T47D (cell line): ENCODE results near the gene TSPAN9.

Source experiments
- DNase-seq, 2 experiments: peaks; one replicate each; pipeline versions ENCODE4 v3.0.0 to v3.0.0-alpha.2; 2011 to 2012; ENCODE audit warnings: low read depth in 1 of 2, low spot score in 1 of 2
- JUND ChIP-seq: IDR thresholded peaks from 2 replicates; pipeline ENCODE4 v1.6.1; 2012; ENCODE audit warnings: low read depth
- in situ Hi-C: cut with HindIII; loops from 2 replicates; pipeline ENCODE4 v1.10.0; 2016; ENCODE audit warnings: low sequenced_read_pairs, low pct_unique_long_range_greater_than_20kb

TSPAN9 gene

DNA sequence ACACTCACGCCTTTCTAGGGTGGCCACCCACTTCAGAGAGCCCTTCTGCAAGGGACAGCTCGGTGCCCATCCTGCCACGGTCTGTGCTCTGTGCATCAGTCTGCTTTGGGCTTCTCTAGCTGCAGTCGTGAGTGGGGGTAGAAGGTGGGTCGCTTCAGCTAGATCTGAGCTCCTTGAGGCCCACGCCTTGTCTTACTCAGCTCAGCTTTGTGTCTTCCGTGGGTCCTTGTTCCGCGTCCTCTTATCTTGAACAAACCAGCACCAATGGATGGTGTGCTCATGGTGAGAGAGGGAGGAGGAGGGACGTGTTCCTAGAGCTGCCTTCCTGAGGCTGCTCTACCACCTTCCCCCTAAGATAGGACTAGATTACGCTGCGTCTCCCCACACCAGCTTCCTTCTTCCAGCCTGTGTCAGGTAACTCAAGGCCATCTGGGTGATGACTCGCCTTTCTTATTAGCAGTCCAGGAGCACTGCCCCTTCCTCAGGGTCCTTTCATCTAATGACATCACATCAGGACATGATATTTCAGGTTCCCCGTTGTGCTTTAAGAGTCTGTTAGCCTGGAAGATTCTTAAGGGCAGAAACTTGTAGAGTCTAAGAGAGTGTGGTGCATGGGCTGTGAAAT is 118.8 kb downstream of the TSPAN9 start:
- DNase-seq: no peak
- TF ChIP-seq JUND: no peak
- in situ Hi-C loops: no loop called here

DNA sequence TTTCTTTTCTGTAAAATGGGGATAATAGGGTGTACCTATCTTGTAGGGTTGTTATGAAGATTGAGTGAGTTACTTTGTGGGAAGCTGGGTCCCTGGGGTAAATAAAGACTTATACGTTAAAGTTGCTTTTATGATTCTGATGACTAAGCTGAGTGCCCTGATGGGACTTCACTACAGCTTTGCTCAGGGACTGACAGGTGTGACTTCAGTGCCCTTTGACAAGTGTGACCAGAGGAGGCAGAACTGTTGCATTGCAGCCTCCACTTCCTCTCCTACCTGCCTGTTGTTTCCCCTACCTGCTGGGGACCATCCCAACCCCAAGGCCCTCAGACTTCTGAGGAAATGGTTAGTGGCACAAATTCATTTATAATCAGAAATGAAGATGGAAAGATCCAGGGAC is 119.3 kb downstream of the TSPAN9 start:
- no peak for TF ChIP-seq JUND

DNA sequence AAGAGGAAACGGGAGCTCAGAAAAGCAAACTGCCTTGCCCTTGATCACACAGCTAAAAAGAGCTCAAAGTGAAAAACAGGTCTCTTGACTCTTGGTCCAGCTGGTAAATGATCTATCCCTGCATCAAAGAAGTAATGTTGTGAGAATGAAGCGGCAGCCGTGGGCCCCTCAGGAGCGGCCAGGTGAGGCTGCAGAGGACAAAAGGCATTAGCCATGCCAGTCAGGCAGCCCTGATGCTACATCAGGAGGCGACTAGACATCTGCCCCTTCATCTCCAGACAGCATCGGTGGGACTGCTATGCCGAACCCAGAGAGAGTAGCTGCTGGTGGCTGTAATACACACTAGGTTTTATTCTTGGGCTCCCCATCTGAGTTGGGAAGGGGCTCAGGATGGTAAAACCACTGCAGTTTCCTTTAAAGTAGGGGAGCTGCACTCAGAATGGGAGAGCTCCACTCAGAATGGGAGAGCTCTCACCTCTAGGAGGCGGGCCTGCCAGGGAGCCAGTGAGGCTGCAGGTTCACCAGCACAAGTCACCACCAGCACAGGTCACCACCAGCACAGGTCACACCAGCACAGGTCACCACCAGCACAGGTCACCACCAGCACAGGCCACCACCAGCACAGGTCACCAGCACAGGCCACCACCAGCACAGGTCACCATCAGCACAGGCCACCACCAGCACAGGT is 120.1 kb downstream of the TSPAN9 start:
- in situ Hi-C loops: no loop called here
- DNase-seq: no peak
- no peak for TF ChIP-seq JUND

More for the DNA sequence above, 119.3 kb downstream of the TSPAN9 start:
- DNase-seq: no peak
- in situ Hi-C loops: no loop called here

DNA sequence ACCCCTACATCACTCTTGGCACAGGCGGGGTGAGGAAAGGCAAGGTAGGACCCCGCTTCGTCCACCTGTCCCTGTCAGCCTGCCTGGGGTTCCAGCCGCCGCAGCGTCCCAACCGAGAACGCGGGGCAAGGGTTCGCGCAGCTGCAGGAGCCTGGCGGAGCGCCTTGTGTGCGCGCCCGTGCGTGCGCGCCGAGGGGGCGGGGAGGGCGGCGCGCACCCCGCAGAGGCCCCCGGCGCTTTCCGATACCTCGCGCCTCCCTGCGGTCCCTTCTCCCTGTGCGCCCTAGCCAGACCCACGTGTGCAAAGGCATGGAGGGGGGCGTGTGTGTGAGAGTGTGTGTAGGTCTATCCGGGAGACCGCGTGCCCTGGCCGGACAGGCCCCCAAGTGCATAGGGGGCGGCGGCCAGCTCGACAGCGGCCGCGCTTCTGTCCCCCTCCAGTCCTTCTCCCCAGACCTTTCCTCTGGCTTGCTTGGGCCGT is 122.4 kb downstream of the TSPAN9 start:
- DNase-seq: no peak
- TF ChIP-seq JUND: no peak
- in situ Hi-C loops: no loop called here

DNA sequence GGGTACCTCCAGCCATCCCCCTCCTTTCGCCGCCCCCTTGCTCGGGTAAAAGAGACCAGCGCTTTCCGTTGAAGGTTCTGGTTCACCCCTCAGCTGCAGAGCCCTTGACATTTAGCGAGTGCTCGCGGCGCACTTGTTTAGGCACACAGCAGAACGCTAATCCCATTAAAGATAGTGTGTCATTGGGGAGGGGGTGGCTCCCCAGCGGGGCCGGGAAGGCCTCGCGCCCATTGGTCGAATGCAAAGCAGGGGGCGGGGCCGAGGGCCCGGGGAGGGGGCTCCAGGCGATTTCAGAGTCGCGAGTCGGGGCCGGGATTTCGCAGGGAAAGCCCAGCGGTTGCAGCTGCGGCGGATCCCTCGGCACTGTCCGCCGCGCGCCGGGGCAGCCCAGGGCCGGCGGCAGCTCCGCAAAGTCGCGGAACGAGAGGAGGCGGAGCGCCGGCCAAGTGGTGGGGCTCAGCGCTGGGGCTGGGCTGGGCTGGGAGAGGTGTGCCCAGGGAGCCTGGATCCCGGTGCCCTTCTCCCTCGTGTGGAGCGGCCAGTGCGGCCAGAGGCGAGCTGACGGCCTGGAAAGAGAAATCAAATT is 122.9 kb downstream of the TSPAN9 start:
- DNase-seq: peak; percentile 55 to 90
- no peak for TF ChIP-seq JUND
- in situ Hi-C loops: no loop called here

DNA sequence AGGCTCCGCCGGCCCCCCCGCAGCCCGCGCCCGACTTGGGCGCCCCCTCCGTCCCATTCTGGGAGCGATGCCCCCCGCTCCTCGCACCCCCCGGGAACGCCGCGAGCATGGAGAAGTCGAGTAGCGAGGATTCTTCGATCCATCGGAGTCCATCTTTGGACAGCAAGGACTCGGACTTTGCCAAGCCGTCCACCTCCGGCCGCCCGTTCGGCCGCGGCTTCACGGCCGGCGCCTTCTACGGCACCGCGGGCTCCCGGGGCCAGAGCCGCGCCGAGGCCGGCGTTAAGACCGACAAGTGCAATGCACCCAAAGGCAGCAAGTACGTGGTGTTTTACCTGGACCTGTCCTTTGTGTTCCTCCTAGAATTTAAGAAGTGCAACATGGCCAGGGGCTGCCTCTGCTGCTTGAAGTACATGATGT is 123.6 kb downstream of the TSPAN9 start:
- peak in 1 of 2 experiments; percentile 41 for DNase-seq
- TF ChIP-seq JUND: no peak
- in situ Hi-C loops: no loop called here

DNA sequence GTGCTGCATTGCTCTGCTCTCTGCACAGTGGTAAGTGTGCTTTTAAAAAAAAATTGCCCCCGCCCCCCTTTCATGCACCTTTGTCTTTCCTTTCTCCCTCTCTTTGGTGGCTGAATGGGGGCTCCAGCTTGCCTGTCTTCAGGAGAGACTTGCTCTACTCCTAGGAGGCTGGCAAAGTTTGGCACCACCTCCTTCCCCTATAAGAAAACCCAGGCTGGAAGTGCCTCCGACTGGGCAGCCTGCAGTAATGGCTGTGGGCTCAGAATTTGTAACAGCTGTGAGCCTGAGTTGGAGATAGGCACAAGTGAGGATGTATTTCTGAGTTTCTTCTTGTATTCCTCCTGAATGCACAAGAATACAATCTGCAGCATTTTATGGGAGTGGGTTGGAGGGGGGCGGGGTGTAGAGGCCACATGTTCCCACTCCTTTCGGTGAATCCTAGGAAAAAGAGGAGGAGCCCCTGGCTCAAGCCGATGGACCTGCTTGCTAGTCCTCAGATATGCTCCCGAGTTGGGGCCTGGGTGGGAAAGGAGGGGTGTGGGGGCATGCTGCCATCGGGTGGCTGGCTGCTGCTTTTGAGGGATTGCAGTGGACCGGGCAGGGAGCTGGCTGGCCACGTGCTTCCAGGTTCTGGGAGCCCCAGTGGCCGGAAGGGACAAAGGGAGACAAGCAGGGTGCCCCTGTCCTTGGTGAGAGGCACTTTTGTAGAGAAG is 124.3 kb downstream of the TSPAN9 start:
- in situ Hi-C loops: no loop called here
- DNase-seq: no peak
- no peak for TF ChIP-seq JUND

DNA sequence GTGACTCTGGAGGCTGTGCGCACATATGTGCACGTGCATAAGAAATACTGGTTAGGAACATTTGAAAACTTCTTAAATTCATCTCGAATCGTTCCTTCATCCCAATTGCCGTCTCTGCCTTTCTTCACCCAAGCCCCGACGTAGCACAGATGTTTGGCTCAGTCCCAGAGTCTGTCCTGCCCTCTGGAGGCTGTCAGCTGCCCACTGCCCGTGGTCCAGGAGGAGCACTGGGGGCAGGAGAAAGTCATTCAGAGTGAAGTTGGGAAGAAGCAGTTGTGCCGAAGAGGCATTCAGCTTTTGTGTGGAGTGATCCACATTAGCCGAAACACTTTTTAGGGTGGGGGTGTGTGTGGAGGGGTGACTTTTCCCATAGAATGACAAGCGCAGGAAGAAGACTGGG is 124.9 kb downstream of the TSPAN9 start:
- no peak for DNase-seq
- in situ Hi-C loops: no loop called here
- TF ChIP-seq JUND: no peak

DNA sequence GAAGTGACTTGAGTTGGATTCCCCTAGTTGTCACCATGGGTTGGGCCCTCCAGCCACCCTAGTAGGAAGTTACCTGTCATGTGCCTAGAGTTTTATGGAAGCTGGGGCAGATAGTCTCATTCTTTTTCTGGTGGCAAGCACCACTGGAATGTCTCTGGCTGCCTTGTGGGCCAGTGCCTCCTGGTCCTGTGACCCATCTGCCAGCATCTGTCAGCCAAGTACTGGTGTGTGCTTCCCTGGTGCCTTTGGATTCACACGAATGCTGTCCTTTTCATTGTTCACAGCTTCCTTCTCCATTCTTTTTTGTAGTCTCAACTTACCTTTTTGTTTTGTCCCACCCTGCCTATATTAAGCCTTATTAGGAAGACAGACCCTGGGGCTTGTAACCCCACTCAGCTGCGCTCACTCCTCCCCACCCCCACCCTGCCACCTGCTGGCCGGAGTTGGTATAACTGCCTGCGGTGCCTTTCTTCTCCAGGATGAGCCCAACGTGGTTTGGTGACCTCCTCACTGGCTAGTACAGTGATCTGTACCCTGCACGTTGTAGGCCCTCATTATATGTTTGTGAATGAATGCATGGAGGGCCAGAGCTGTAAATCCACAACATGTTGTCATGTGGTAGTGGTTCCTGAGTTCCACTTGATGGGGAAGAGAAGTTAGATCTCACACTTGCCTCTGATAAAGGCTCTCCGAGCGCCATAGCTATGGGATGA is 125.7 kb downstream of the TSPAN9 start:
- in situ Hi-C loops: no loop called here
- DNase-seq: peak; percentile 48 to 76
- no peak for TF ChIP-seq JUND

DNA sequence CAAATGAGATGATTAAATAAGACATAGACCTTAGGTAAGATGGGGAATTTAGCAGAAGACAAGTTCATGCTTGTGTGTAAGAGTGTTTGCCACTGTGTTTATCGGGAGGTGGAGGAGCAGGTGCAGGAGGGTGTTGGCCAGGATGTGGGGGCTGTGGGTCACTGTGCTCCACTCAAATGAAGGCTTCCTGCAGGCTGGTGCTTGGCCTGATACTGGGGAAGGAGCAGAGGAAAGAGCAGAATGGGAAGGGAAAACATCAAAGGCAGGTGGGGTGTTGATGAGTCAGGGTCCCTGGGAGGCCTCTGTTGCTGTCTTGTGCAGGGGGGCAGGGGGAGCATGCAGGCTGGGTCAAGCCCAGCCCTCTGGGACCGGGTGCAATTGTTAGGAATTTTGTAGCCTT is 126.5 kb downstream of the TSPAN9 start:
- no peak for TF ChIP-seq JUND
- in situ Hi-C loops: no loop called here
- no peak for DNase-seq

DNA sequence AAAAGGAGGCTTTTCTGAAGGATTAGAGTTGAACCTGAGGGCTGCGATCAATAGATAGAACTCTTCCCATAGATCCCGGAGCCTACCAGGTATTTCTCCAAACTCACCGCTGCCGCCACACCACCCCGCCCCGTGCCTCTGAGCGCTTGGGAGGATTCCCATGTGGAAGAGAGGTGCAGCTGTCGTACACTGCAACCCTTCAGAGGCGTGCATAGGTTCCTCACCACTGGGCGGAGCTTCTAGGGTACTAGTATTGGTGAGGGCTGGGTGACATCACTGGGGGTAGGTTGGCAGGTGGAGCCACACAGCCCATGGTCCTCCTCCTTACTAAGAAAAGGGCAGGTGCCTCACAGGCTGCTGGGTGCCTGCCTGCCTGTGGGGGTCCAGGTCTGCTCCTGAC is 127.0 kb downstream of the TSPAN9 start:
- peak; percentile 31 to 68 for DNase-seq
- in situ Hi-C loops: no loop called here
- no peak for TF ChIP-seq JUND
